Vagina (tissue), 2 donors: ENCODE data around the gene GTF2H1.

Source experiments
- POLR2A ChIP-seq, 2 donors: fragments of 450-650 bp; IDR thresholded peaks; one replicate each; pipeline ENCODE4 v1.6.1; 2017; ENCODE audit warnings: antibody characterized with exemption in 2 of 2, mild to moderate bottlenecking in 2 of 2, moderate library complexity in 2 of 2
- POLR2AphosphoS5 ChIP-seq, 2 donors: sonication (generic); formaldehyde crosslinking; IDR thresholded peaks; one replicate each; pipeline ENCODE4 v1.9.0; 2017; ENCODE audit warnings: antibody characterized with exemption in 2 of 2, mild to moderate bottlenecking in 2 of 2, low read depth in 1 of 2; ENCODE audit not compliant: insufficient read depth in 1 of 2
- TF ChIP-seq, protein P1 (sequence below), 3 experiments: fragments of 450-650 bp in 2 of 3; fragments of 200-600 bp in 1 of 3; sonication (generic) in 1 of 3; IDR thresholded peaks; one replicate each; pipeline ENCODE4 v1.5.1; 2017 to 2019; ENCODE audit warnings: antibody characterized with exemption in 3 of 3, mild to moderate bottlenecking in 2 of 3, moderate library complexity in 2 of 3

DNA sequence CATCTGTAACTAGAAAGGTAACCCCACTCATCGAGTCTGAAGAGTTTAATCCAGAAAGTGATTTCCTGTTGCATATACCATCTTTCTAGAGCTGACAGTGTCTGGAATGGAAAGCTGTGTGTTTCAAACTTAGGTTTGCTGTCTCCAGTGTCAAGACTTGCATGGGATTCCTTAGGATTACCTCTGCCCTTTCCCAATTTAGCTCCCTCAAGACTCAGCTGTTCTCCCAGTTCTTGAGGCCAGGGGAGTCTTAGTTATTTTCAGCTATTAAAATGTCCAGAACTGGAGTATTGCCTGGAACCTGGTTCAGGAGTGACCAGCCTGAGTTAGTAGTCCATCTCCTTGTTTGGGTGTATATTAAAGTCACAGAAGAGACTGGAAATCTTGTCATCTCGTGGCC lies 47.0 kb downstream of the GTF2H1 start:
- TF ChIP-seq, protein P1, sequence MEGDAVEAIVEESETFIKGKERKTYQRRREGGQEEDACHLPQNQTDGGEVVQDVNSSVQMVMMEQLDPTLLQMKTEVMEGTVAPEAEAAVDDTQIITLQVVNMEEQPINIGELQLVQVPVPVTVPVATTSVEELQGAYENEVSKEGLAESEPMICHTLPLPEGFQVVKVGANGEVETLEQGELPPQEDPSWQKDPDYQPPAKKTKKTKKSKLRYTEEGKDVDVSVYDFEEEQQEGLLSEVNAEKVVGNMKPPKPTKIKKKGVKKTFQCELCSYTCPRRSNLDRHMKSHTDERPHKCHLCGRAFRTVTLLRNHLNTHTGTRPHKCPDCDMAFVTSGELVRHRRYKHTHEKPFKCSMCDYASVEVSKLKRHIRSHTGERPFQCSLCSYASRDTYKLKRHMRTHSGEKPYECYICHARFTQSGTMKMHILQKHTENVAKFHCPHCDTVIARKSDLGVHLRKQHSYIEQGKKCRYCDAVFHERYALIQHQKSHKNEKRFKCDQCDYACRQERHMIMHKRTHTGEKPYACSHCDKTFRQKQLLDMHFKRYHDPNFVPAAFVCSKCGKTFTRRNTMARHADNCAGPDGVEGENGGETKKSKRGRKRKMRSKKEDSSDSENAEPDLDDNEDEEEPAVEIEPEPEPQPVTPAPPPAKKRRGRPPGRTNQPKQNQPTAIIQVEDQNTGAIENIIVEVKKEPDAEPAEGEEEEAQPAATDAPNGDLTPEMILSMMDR (IDR thresholded peaks at IDR 0.05) = no peak
- TF ChIP-seq POLR2A (IDR thresholded peaks at IDR 0.05) (no peak), POLR2AphosphoS5 (IDR thresholded peaks at IDR 0.05; ENCODE audit: insufficient read depth in 1 of 2, low read depth in 1 of 2) (no peak)
